G401 (cell line): ENCODE data around the gene HOATZ. TPM values are rescaled to one million over a fixed set of nuclear protein-coding genes. Genes with fewer than 3 reads are reported as not detected.
A peak's percentile ranks its signal among the peaks of the same experiment; 100 is the strongest.

Experiments
- DNase-seq: peaks from one replicate; pipeline ENCODE4 v3.0.0-alpha.2; 2015; ENCODE audit warnings: low spot score
- in situ Hi-C: cut with HindIII; loops from 2 replicates; pipeline ENCODE4 v1.10.0; 2016; ENCODE audit warnings: low sequenced_read_pairs, mixed read lengths
- total RNA-seq: library from RNA; depleted of rRNA; stranded (reverse); fragments of >200 nt; shearing (Covaris generic); gene quantifications from 2 replicates; pipeline ENCODE4 v1.2.3, GENCODE V29; 2014; rRNA removed

Gene HOATZ
- total RNA-seq, 1 experiment from 2014 or later = 10.7 TPM

GRCh38 chr11:111570796-111571195 is 56.2 kb downstream of the HOATZ start:
- in situ Hi-C loops = no loop called here
- DNase-seq = no peak

GRCh38 chr11:111571829-111572501 is 57.4 kb downstream of the HOATZ start:
- in situ Hi-C loops = no loop called here
- no peak for DNase-seq

GRCh38 chr11:111572581-111572980 is 58.0 kb downstream of the HOATZ start:
- no peak for DNase-seq
- in situ Hi-C loops = no loop called here

GRCh38 chr11:111573821-111574249 is 59.3 kb downstream of the HOATZ start:
- in situ Hi-C loops = no loop called here
- no peak for DNase-seq

GRCh38 chr11:111574373-111575225 is 60.0 kb downstream of the HOATZ start:
- DNase-seq = no peak
- in situ Hi-C loops = no loop called here

GRCh38 chr11:111575740-111576139 is 61.2 kb downstream of the HOATZ start:
- no peak for DNase-seq
- in situ Hi-C loops = no loop called here

- in situ Hi-C loops = no loop called here
- DNase-seq = no peak
Measured at GRCh38 chr11:111577821-111578220, 63.2 kb downstream of the HOATZ start.

GRCh38 chr11:111581341-111581740 is 66.8 kb downstream of the HOATZ start:
- in situ Hi-C loops = no loop called here
- DNase-seq = no peak

- in situ Hi-C loops = no loop called here
Measured at GRCh38 chr11:111582163-111582562, 67.6 kb downstream of the HOATZ start.

GRCh38 chr11:111582881-111583280 is 68.3 kb downstream of the HOATZ start:
- in situ Hi-C loops = no loop called here
- no peak for DNase-seq

More at GRCh38 chr11:111582163-111582562, 67.6 kb downstream of the HOATZ start:
- DNase-seq = no peak

GRCh38 chr11:111585371-111585770 is 70.8 kb downstream of the HOATZ start:
- in situ Hi-C loops = no loop called here
- no peak for DNase-seq

GRCh38 chr11:111586388-111586831 is 71.8 kb downstream of the HOATZ start:
- in situ Hi-C loops = no loop called here

More at GRCh38 chr11:111586388-111586831, 71.8 kb downstream of the HOATZ start:
- DNase-seq = peak; percentile 81

Other genes starting within 250 kb of the HOATZ start
- gene POU2AF3, start 216.2 kb upstream of the HOATZ start, total RNA-seq = not detected in 2 replicates
- 7.0 and 28.4 TPM in 2 replicates for gene POU2AF1, start 135.5 kb upstream of the HOATZ start, total RNA-seq
- gene BTG4, start 2.4 kb upstream of the HOATZ start, total RNA-seq = 1.4 and 8.1 TPM in 2 replicates
- gene LAYN, start 25.9 kb downstream of the HOATZ start, total RNA-seq = 206 and 229 TPM in 2 replicates
- gene SIK2, start 87.7 kb downstream of the HOATZ start, total RNA-seq = 23.8 and 53.1 TPM in 2 replicates